GM21619 (cell line): Measurements from ENCODE around the gene SUFU.

Experiments used
- ATAC-seq: cut with Tn5 transposase; IDR thresholded peaks from one replicate; pipeline ENCODE4 v1.9.1; 2021; ENCODE audit not compliant: unreplicated experiment

SUFU gene

DNA sequence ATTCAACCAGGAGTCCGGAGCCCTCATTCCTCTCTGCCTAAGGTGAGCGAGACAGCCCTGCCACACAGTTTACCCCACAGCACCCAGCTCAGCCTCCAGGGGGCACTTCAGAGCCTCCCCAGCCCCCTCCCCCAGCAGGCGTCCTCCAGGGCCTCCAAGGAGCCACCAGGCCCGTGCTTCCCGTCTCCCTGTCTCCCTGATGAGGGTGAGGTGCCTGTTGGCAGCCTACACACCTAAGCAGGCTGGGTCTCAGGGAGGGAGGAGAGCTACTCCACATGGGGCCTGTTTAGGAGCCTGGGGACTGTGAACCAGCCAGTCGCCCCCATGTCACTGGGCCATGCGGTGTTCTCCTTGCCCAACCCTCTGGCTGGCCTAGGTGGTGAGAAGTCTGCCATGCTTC, 111.6 kb downstream of the SUFU start:
- ATAC-seq: no peak

DNA sequence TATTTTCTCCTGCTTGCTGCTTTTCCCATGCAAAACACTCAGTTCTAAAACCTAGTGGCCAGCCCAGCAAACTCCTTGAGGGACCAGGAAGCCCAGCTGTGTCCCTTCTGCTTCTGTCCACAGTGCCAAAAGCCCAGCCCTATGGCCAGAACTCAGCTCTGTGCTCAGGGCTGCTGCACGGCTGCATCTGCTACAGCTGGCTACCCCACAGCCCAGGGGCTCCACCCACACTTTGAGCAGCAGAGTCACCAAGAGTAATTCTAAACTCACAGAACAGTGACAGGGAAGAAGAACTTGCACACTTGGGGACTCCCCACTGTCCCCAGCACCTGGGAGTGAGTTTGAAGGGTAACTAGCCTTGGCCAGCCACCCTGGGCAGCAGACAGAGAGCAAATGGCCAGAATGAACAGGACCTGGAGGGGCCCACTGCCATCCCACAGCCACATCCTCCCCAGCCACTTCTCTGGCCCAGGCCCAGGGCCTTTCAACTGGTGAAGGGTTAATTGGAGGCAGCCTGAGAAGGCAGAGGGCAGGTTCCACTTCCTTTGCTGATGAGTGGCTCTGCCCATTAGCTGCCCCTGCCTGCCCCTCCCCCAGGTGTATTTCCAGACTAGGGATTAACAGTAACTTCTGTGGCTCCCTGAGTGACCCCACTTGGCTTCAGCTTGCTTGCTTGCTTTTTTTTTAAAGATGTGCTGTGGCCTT, 112.4 kb downstream of the SUFU start:
- peak; percentile 71 for ATAC-seq

DNA sequence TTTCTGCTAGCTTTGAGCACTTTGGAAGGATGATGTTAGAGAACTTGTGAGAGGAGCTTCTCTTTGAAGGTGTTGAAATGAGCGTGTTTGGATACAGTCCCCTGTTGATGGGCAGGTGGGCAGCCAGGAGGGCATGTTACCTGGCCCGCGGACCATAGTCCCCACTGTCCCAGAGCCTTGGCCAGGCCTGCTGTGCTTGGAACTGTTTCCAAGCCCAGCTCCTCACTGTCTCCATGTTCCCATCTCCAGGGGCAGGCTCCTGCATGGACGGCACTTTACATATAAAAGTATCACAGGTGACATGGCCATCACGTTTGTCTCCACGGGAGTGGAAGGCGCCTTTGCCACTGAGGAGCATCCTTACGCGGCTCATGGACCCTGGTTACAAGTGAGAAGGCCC, 113.3 kb downstream of the SUFU start:
- ATAC-seq: no peak

DNA sequence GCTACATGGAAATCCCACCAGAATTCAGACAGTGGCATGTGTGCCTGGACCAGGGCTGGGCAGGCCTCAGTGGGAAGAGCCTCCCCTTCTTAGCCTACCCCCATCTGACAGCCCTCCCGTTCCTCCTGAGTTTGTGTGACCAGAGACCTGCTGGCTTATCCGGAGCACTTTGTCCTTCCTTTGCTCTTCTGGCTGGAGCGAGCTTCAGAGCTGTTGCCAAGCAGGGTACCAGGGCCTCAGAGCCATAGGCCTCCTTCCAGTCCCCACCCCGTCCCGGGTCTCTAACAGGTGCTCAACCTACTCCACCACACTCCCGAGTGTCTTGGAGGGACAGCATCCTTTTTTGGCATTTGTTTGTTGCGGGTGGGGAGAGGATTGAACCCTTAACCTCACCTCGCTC, 114.0 kb downstream of the SUFU start:
- ATAC-seq: no peak

DNA sequence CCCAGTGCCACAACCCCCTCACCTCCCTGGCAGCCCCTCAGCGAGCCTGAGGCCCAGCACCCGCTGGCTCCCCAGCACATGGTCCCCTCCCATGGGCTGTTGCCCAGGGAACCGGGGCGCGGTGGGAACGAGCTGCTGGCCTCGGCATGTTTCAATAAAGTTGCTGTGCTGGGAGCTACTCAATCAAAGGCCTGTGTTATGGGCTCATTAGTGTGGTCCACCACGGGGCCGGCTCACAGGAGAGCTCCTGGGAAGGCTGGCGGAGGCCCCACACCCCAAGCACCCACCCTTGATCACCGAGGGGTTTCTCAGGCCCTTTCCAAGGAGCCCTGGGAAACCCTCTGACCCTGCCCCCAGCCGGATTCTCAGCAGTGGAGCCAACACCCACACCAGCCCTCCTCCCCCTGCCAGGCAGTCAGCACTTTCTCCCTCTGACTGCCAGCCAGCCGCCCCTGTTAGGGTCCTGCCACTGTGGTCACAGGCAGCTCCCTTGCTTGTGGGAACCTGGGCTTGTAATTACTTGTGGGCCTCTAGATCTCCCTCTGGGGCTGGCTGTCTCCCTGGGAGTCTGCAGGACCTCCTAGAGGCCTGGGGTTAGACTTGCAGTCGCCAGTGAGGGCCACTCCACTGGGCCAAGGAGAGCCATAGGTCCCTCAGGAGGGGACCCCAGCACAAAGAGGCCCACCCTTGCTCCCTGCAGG, 115.7 kb downstream of the SUFU start:
- no peak for ATAC-seq

DNA sequence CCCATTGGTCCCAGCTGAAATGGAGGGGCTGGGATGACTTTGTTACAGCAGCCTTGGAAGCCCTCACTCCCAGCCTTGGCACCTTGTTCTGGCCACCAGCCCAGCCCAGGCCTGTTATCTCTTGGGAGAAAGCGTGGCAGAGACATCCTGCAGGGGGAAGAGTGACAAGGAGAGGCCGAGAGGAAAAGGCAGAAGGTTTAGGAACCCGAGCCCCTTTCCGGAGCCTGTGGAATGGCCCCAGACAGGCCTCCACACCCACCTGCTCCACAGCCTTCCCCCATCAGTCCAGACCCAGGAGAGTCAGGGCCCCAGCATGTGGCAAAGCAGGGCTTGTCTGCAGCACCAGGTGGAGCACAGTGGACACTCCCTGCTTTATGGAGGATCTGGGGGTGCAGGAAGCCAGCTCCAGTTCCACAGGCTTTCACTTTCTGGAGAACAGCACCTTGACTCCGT, 116.4 kb downstream of the SUFU start:
- ATAC-seq: no peak

DNA sequence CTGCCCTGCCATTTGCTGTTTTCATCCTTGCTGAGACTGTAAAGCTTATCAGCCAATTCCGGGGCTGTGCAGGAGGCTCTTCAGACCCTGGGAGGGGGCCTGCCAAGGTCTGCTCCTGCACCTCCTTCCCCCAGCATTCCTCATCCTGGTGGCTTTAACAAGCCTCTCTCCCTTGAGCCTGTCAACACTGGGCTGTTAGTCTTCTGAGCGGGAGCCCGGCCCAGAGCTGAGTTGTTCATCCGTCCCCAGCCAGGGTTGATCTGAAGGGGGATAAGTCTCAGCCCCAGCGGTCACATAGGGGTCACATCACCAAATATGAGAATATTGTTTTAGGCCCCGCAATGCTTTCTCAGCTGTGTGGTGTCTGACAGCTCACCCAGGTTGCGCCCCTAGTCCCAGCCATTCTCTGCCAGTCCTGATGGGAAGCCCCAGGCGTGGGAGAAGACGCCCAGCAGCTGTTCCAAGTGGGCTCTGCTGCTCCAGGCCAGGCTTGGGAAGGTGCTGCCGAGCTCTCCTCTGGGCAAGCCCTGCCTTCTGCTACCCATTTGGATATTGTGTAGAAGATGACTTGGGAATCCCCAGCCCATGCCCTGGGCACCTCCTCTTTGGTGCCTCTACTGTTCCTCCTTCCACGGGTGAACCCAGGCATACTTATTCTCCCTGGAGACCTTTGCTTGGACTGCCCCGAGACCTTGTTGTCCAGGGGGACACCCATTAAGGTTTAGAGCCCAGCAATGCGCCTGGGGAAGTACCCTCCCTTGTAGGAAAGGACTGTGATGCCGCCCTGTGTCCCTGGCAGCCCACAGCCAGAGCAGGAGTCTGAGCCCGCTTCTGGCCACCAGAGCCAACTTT, 117.0 kb downstream of the SUFU start:
- ATAC-seq: no peak

DNA sequence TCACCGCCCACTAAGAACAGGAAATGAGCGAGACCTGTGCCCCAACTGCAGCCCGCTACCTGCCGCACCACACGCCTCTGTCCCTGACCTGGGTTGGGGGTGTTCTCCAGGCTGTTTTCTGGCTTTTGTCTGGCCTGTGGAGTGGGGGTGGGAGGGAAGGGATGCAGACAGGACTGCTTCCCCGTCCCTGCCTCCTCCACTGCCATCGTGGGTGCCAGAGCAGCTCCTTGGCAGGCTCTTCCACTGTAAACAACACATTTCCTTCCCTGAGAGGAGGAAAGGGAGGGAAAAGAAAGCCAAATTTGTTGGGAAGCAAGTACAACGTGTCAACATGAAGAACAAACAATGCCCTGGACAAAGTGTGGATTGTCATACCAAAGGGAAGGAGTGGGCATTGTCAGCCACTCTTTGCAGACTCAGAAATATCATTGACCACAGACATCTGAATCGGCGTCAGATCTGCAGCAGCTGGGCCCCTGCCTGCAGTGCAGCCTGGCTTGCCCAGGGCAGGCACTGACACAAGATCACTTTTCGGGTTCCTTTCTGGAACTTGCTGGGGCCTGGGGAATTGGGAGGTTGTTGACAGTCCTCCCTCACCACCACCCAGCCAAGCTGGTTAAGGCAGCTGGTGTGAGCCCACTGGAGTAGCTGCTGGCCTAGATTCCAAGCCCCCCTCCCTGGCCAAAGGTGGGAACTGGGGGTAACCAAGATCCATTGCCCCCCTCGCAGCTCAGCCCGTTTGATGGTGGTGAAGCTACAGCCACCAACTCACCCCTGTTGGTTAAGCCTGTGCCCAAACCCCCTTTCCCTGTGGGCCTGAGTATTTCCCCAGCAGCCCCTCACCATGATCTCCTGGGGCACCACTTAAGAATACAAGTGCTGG, 117.9 kb downstream of the SUFU start:
- no peak for ATAC-seq

DNA sequence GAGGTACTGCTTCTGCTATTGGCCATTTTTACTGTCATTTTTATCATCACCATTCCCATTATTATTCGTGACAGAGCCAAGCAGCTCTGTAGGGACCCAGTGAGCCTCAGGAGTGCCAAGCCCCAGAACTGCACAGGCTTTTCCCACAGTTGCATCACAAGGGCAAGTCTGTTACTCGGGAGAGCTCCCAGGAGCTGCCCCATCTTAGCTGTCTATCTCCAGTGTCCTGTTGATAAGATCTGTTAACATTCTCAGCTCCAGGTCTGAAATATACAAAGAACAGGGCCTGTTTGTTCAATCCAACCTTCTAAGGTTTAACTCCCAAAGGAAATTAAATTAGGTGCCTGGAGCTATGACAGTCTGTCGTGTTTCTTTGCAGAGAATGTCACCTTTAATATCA, 120.3 kb downstream of the SUFU start:
- no peak for ATAC-seq

DNA sequence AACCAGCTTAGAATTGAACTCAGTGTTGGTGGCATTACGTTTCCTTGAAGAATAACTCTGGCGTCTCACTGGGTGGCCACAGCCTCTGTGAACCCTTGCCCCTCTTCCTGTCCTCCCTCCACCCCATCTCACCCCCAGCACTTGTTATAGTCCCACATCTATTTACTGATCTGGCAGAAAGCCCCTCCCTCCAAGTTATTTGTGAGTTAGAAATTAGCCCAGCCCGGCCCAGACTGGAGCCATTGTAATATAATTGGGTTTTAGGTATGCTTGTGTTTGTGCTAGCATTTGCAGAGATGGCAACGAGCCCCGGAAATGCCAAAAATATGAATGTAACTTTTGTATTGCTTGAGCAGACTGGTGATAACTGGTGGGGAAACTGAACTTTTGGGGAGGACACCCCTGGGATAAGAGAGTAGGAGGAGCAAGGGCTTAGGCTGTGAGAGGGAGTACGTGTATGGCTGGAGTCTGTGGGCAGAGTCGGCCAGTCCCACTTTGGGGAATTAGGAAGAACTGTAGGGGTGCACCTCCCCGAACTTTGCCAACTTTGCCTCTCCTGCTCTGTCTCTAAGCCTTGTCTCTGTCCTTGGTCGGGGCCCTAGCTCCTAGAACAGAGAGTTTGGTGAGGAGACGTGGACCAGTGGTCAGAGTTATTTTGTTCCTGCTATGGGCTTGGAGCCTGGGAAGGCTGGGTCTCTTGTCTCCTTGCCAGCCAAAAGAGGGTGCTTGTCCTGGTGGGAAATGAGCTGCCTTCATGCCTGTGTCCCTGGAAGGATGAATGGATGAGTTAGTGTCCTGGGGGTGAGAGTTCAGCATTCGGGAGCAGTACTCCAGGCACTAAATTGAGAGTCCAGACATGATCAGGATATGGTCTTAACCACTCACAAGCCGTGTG, 121.2 kb downstream of the SUFU start:
- no peak for ATAC-seq

DNA sequence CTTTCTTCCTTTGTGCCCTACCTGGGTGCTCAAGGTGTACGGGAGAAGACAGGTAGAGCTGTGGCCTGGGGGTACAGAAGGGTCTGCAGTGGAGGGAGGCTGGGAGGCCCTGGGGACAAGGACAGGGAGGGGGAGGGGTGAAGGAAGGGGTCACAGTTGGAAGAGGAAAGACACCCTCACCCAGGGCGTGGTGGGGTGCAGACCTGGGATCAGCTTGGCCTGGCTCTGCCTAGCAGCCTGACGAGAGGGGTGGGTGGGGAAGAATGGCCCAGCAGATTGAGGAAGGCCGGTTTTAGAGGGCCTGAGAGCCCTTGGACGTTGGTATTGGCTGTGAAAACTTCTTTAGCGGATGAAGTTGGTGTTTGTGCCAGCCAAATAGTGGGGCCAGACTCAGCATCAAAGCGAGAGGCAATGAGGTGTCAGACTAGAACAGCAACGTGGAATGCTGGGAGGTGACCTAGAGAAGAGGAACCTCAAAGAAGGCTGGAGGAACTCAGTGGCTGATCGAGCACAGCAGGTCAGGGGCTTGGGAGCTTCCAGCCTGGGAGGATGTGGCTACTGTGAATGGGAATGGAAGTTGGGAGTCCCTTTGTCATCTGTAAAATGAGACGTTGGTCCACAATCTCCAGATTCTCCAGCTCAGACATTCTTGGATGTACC, 122.4 kb downstream of the SUFU start:
- ATAC-seq: no peak

DNA sequence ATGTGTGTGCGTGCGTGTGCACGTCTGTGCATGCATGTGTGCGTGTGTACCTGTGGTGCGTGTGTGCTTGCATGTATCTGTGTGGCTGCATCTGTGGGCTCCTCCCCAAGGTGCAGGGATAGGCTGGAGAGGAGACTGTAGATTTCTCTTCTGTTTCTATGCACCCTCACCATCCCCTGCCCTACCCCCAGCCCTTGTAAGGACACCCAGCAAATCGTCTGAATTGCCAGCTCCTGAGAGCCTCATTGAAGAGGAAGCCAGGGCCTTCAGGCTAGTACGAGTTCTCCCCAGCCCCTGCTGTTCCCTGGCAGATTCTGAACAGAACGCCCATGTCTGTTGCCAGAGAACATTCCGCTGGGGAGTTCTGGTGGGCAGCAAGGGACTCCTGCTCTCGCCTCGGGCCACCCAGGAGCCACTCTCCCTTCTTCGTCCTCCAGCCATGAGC, 123.5 kb downstream of the SUFU start:
- ATAC-seq: no peak

DNA sequence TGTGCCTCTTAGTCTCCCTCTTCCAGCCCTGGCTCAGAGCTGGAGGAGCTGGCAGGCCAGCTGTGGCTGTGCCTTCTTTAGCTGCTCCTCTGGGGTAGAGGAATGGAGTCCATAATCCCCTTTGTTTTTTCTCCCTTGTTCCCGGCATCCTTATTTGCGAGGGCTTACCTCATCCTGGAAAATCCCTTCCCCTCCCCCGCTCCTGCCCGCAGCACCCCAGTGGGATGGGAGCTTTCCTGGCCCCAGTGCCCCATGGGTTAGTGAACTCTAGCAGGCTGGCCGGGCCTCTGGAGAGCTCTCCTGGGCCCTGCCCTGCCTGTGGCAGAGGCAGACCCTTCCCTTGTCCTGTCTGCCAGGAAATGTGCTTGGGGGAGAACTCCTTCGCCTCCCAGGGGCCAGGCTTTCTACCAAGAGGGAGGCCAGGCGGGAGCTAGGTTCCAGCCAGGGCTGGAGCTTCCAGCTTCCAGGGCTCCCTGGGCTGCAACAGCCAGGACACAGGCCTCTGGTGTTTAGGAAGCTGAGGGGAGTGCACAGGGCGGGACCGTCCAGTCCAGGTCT, 124.0 kb downstream of the SUFU start:
- no peak for ATAC-seq

DNA sequence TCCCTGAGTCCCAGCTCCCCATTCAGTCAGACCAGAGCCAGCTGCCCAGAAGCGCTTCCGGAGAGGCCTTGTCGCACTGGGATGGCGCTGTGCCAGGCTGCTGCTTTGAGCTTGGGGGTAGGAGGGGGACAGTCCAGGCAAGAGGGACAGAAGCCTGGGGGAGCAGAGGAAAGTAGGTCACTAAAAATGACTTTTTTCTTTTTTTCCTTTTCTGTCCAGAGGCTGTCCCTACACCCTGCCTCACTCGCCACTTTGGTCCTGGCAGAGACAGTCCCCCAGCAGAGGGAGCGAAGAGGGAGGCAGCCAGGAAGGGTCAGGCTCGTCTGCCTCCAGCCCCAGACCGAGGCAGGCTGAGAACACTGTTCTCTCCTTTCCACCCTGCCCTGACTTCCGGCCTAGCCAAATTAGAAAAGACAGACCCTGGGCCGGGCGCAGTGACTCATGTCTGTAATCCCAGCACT, 124.7 kb downstream of the SUFU start:
- ATAC-seq: no peak

DNA sequence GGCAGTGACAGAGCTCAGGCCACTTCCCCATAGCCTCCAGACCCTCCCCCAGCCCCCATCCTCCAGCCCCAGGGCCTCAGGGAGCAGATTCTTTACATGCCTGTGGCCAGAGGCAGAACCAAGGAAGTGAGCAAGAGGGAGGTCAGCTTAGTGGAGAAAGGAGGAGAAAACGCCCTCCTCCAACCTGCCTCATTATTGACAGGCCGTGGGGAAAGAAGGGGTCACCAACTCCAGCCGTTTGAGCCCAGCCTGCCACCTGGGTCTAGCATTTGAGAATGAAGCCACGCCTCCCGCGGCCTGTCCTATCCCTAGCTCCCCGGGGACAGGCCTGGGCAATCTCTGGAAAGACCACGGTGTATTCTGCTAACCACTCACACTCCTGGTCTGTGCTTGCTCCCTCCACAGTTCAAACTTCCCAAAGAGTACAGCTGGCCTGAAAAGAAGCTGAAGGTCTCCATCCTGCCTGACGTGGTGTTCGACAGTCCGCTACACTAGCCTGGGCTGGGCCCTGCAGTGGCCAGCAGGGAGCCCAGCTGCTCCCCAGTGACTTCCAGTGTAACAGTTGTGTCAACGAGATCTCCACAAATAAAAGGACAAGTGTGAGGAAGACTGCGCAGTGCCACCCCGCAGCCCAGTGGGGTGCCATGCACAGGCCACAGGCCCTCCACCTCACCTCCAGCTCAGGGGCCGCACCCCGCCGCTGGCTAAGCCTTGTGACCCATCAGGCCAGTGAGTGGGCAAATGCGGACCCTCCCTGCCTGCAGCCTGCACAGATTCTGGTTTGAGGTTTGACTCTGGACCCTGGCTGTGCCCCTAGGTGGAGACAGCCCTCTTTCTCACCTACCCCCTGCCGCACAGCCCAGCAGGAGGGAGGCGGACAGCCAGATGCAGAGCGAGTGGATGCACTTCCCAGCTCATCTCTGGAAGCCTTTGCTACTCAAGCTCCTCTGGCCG, 126.2 kb downstream of the SUFU start:
- ATAC-seq: no peak

DNA sequence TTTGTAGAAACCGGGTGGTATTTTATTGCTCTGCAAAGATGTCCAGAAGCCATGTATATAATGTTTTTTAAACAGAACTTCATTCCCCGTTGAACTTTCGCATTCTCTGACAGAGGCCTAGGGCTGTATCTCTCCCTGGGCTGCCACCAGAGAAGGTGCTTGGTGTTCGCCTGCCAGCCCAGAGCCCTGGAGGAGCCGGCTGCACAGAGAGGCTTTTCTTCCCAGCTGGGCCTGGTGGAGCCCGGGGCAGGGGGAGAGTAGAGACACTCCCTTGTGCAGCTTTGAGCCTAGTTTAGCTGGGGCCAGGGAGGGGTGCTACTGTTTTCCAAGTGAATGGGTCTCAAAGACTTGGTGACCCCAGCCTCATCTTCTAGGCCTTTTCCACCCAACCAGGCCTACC, 126.9 kb downstream of the SUFU start:
- ATAC-seq: no peak

DNA sequence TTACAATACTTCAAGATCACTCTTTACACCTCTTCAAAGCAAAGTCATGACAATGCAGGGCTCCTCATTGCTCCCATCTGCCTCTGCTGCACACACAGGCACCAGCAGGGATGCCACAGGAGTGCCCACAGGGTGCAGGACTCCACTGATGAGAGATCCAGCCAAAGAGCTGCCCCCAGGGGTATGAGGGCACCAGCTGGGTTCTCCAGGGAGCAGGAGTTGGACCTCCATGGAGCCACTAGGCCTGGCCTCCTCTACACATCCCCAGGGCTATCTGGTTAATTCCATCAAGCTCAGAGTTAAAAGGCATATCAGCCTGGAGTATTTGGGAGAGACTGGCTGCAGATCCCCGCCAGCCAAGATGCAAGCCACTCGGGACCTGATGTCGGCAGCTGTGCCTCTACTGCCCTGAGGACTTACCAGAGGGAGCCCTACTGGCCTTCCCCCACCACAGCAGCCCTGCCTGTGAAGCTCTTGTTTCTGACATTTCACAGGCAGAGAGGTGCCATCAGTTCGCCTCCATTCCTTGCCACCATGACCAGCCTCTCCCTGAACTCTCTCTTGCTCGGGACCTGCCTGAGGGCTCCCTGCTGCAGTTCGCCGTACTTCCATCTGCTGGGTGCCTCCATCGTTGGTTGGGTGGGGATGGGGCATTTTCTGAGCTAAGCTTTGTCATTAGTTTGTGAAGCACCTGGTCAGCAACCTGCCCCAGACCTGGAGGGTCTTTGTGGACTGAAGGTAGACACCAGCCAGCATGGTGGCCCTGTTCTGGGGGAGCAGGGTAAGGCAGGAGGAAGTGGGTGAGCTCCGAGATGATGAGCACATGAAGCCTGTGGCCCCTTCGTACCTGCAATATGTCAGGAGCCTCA, 128.0 kb downstream of the SUFU start:
- no peak for ATAC-seq
